ENCODE data around the gene NMNAT2.
"Not testable (repeated sequence)": the region's sequence is repeated elsewhere in the genome, so short reads cannot be mapped to it uniquely, and the experiment has no call there.

NMNAT2 gene

GRCh38 chr1:183433703-183434102, 15.5 kb upstream of the NMNAT2 start:
- Histone ChIP-seq H3K36me3 (replicated peaks; ENCODE audit: low read depth, low read length) (no peaks in the 10 kb centered on the region), H3K4me1 (ENCODE audit: low read length) (no peaks in the 10 kb centered on the region), H3K27ac (ENCODE audit: low read length) (no peak overlapping the region), H3K27me3 (ENCODE audit: low read depth, low read length) (no peaks in the 10 kb centered on the region; the same call in 1 of the 2 replicates), H4K20me1 (ENCODE audit: insufficient read depth, low read length) (no peaks in the 10 kb centered on the region), H3K79me2 (ENCODE audit: low read length) (no peaks in the 10 kb centered on the region), H3K9me3 (ENCODE audit: insufficient read depth, low read length) (0 out of 2 replicates have a peak, but pooled peaks cover 7% of the 10 kb centered on the region), H3K4me2 (ENCODE audit: low read length) (no peak overlapping the region), H2AFZ (ENCODE audit: low read depth, low read length) (no peak overlapping the region), H3K4me3 (ENCODE audit: low read length) (no peak overlapping the region), H3K9ac (ENCODE audit: low read length) (no peak overlapping the region)
- TF ChIP-seq CTCF (IDR thresholded peaks at IDR 0.05; ENCODE audit: low read depth, low read length) (no peak), EZH2phosphoT487 (IDR thresholded peaks at IDR 0.05; ENCODE audit: low read depth) (no peak)

DNA sequence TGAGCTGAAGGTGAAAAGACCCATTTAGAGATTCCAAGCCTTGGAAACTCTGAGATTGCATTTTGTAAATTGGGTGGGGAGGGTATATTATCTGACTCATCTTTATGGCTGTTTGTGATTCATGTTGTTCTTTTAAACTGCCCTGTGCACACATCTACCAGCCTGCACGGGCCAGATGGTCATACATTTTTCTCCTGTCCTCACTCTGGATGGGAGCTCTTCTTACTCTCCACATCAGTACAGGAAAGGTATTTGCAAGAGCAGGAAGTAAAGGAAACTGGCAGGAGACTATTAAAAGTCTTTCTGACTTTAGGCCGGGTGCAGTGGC, 14.3 kb upstream of the NMNAT2 start:
- Histone ChIP-seq H3K79me2 (ENCODE audit: low read length) (no peaks in the 10 kb centered on the region), H3K27me3 (ENCODE audit: low read depth, low read length) (no peaks in the 10 kb centered on the region; the same call in 1 of the 2 replicates), H4K20me1 (ENCODE audit: insufficient read depth, low read length) (no peaks in the 10 kb centered on the region), H3K9ac (ENCODE audit: low read length) (no peak overlapping the region), H3K36me3 (replicated peaks; ENCODE audit: low read depth, low read length) (no peaks in the 10 kb centered on the region), H3K9me3 (ENCODE audit: insufficient read depth, low read length) (0 out of 2 replicates have a peak, but pooled peaks cover 7% of the 10 kb centered on the region), H3K27ac (ENCODE audit: low read length) (no peak overlapping the region), H3K4me3 (ENCODE audit: low read length) (no peak overlapping the region), H3K4me2 (ENCODE audit: low read length) (no peak overlapping the region), H3K4me1 (ENCODE audit: low read length) (no peaks in the 10 kb centered on the region), H2AFZ (ENCODE audit: low read depth, low read length) (no peak overlapping the region)
- TF ChIP-seq EZH2phosphoT487 (IDR thresholded peaks at IDR 0.05; ENCODE audit: low read depth) (no peak), CTCF (IDR thresholded peaks at IDR 0.05; ENCODE audit: low read depth, low read length) (no peak)

- Histone ChIP-seq H3K36me3 (replicated peaks; ENCODE audit: low read depth, low read length) (no peaks in the 10 kb centered on the region), H3K4me2 (ENCODE audit: low read length) (no peak overlapping the region), H3K27me3 (ENCODE audit: low read depth, low read length) (no peaks in the 10 kb centered on the region; the same call in 1 of the 2 replicates), H4K20me1 (ENCODE audit: insufficient read depth, low read length) (no peaks in the 10 kb centered on the region), H3K4me1 (ENCODE audit: low read length) (no peaks in the 10 kb centered on the region), H3K79me2 (ENCODE audit: low read length) (no peaks in the 10 kb centered on the region), H3K27ac (ENCODE audit: low read length) (no peak overlapping the region), H2AFZ (ENCODE audit: low read depth, low read length) (no peak overlapping the region), H3K9ac (ENCODE audit: low read length) (no peak overlapping the region), H3K9me3 (ENCODE audit: insufficient read depth, low read length) (0 out of 2 replicates have a peak, but pooled peaks cover 7% of the 10 kb centered on the region), H3K4me3 (ENCODE audit: low read length) (no peak overlapping the region)
- TF ChIP-seq EZH2phosphoT487 (IDR thresholded peaks at IDR 0.05; ENCODE audit: low read depth) (no peak), CTCF (IDR thresholded peaks at IDR 0.05; ENCODE audit: low read depth, low read length) (no peak)
These were observed 13.8 kb upstream of the NMNAT2 start for GRCh38 chr1:183431840-183432547.

- not testable (repeated sequence) for H3K4me3 ChIP-seq (ENCODE audit: low read length); H4K20me1 ChIP-seq (ENCODE audit: insufficient read depth, low read length); H3K9ac ChIP-seq (ENCODE audit: low read length); H3K9me3 ChIP-seq (ENCODE audit: insufficient read depth, low read length); H2AFZ ChIP-seq (ENCODE audit: low read depth, low read length); H3K79me2 ChIP-seq (ENCODE audit: low read length); H3K4me2 ChIP-seq (ENCODE audit: low read length); H3K27ac ChIP-seq (ENCODE audit: low read length); H3K36me3 ChIP-seq (replicated peaks; ENCODE audit: low read depth, low read length); H3K4me1 ChIP-seq (ENCODE audit: low read length); H3K27me3 ChIP-seq (ENCODE audit: low read depth, low read length)
These were observed 9.4 kb upstream of the NMNAT2 start for GRCh38 chr1:183427591-183427990.

Data from OCI-LY3 (cell line).